K562 (cell line): ENCODE data around the gene KDM2A. TPM values are rescaled to one million over a fixed set of nuclear protein-coding genes. Genes with fewer than 3 reads are reported as not detected.

Source experiments
- DPF2 ChIP-seq: fragments of 450-650 bp; IDR thresholded peaks from 2 replicates; pipeline ENCODE4 v1.6.1; 2016
- GTF2E2 ChIP-seq: fragments of 200-800 bp; sonication (Bioruptor generic); IDR thresholded peaks from 2 replicates; pipeline ENCODE4 v1.6.1; 2016; ENCODE audit warnings: missing genetic modification characterization, missing compliant biosample characterization
- IRF1 ChIP-seq: sonication (generic); formaldehyde crosslinking; IDR thresholded peaks from 2 replicates; pipeline ENCODE4 v1.8.0; 2022; ENCODE audit warnings: missing genetic modification reagents, mild to moderate bottlenecking, borderline replicate concordance
- JUND ChIP-seq, 2 experiments: IDR thresholded peaks; 2 replicates in 1 of 2; 3 replicates in 1 of 2; pipeline ENCODE4 v1.6.1; 2011; ENCODE audit warnings: borderline replicate concordance in 2 of 2, low read depth in 2 of 2, low read length in 2 of 2, improper control_type of control experiment in 1 of 2, missing biosample characterization in 1 of 2, missing genetic modification characterization in 1 of 2, missing genetic modification reagents in 1 of 2
- KDM1A ChIP-seq, 2 experiments: fragments of 450-650 bp; IDR thresholded peaks; 2 replicates each; pipeline ENCODE4 v1.6.1; 2016; ENCODE audit warnings: mild to moderate bottlenecking in 2 of 2
- KLF10 ChIP-seq: fragments of 250-450 bp; sonication (Bioruptor Pico); IDR thresholded peaks from 2 replicates; pipeline ENCODE4 v1.6.1; 2021; ENCODE audit warnings: matching md5 sums
- MTF1 ChIP-seq: fragments of 250-450 bp; sonication (Bioruptor Pico); IDR thresholded peaks from 2 replicates; pipeline ENCODE4 v1.9.0; 2021; ENCODE audit warnings: moderate library complexity, mild to moderate bottlenecking, inconsistent platforms, borderline replicate concordance
- TAF1 ChIP-seq: IDR thresholded peaks from 2 replicates; pipeline ENCODE4 v1.6.1; 2011; ENCODE audit warnings: mild to moderate bottlenecking, low read length, moderate library complexity; ENCODE audit not compliant: insufficient read depth, control insufficient read depth, severe bottlenecking; ENCODE audit errors: extremely low read depth
- TFE3 ChIP-seq: fragments of 450-650 bp; formaldehyde crosslinking; IDR thresholded peaks from 2 replicates; pipeline ENCODE4 v1.4.0; 2020; ENCODE audit warnings: mild to moderate bottlenecking, mixed read lengths
- ZFP36 ChIP-seq: fragments of 150-350 bp; IDR thresholded peaks from 2 replicates; pipeline ENCODE4 v1.6.1; 2018; ENCODE audit warnings: low read length, low read depth; ENCODE audit not compliant: partially characterized antibody
- polyA plus RNA-seq, 8 experiments: library from polyadenylated mRNA; depleted of rRNA in 4 of 8; stranded (reverse) in 5 of 8; unstranded in 3 of 8; fragments of >200 nt; fragmentation: Nextera tagmentation in 2 of 8; fragmentation: Illumina TruSeq in 1 of 8; extraction: Ambion mirVana in 2 of 8; extraction: Trizol in 1 of 8; gene quantifications; 2 replicates each; pipeline versions ENCODE4 v1.2.1 to v1.2.3, GENCODE V29; 2011 to 2014; ENCODE audit warnings: inconsistent platforms in 1 of 8, missing spikeins in 1 of 8
- total RNA-seq, 7 experiments: library from RNA; depleted of rRNA in 6 of 7; stranded (reverse); fragments of >200 nt in 6 of 7; fragmentation: Illumina TruSeq in 2 of 7; extraction: Trizol in 2 of 7; gene quantifications; 2 replicates each; pipeline versions ENCODE4 v1.2.1 to v1.2.3, GENCODE V29; 2011 to 2021; ENCODE audit warnings: low replicate concordance in 1 of 7

Gene KDM2A
- total and polyA plus RNA-seq, 9 of the 15 experiments (the other 6 are each of a cell fraction or from before 2014, with no cell fraction given): 5.0 to 39.3 (median 21.3) TPM

DNA sequence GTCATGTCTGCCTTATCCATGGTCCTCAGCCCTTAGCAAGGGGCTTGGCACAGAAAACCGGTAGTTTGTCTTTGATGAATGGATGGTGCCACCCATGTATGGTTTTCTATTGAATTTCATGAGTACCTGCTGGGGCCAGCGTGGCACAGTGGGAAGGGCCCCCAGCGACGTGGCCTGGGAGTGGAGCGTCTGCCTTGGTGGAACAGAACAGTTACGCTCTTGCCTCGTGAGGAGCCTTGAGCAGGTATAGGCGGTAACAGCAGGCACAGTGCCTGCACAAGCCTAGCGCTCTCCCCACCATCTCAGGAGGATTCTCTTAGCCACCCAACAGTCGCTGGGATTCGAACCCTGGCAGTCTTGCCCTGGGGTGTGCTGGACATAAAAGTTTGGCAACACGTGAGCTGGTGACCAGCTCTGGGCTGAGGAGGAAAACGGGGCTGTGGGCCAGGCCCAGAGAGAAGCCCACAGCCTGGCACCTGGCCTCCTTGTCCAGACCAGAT, 181.2 kb downstream of the KDM2A start (continued):
- TF ChIP-seq KDM1A (IDR thresholded peaks at IDR 0.05): no peak
- TF ChIP-seq TFE3 (CRISPR knock-in tag): no peak
- TF ChIP-seq JUND (IDR thresholded peaks at IDR 0.05; ENCODE audit: borderline replicate concordance, low read depth, low read length): no peak
- TF ChIP-seq JUND (tag; IDR thresholded peaks at IDR 0.05; ENCODE audit: borderline replicate concordance, low read depth, low read length): no peak
- no peak for TF ChIP-seq MTF1 (CRISPR knock-in tag)
- TF ChIP-seq IRF1 (CRISPR knock-in tag): no peak
- no peak for TF ChIP-seq KLF10 (CRISPR knock-in tag)
- TF ChIP-seq ZFP36: no peak
- no peak for TF ChIP-seq TAF1
- no peak for TF ChIP-seq DPF2
- TF ChIP-seq GTF2E2 (tag): no peak
